NCI-H2196 (cell line): ENCODE results near the gene RDM1.

Experiments
- DNase-seq: peaks from one replicate; lab custom pipeline; 2025; ENCODE audit not compliant: unreplicated experiment; lab: John Stamatoyannopoulos, UW

RDM1 gene

GRCh38 chr17:35934760-35935159 lies 4.2 kb upstream of the RDM1 start:
- no peak for DNase-seq

- DNase-seq = no peak
Measured at GRCh38 chr17:35932586-35932985, 2.0 kb upstream of the RDM1 start.

GRCh38 chr17:35931794-35932425 lies 1.3 kb upstream of the RDM1 start:
- DNase-seq = no peak

GRCh38 chr17:35927714-35928113 lies 2.9 kb downstream of the RDM1 start:
- no peak for DNase-seq

DNA sequence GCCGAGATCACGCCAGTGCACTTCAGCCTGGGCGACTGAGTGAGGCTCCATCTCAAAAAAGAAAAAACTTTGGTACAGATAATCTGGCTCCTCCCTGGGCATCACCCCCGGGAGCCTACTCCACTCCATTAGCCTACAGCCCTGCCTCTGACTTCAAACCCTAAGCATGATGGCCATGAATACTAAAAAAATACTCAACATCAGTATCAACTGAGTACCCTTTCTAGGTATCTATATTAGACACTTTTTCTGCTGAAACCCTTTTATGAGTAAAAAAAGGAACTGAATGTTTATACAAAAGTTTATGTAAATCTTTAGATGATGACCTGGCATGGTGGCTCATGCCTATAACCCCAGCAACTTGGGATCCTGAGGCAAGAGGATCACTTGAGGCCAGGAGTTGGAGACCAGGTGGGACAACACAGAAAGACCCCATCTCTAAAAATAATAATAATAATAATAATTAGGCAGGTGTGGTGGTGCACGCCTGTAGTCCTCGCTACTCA lies 6.9 kb downstream of the RDM1 start:
- DNase-seq = no peak

DNA sequence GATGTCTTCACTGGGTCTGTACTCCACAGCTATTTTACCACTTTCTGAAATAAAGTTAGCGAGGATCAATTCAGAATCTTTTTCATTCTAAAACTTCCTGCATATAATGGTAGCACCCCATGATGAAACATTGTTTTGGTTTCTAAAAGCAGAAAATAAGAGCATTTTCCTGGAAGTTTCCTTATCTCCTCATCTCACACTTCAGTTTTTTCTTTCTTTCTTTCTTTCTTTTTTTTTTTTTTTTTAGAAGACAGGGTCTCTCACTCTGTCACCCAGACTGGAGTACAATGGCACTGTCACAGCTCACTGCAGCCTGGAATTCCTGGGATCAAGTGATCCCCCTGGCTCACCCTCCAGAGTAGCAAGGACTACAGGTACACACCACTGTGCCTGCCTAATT lies 10.3 kb downstream of the RDM1 start:
- DNase-seq = no peak

DNA sequence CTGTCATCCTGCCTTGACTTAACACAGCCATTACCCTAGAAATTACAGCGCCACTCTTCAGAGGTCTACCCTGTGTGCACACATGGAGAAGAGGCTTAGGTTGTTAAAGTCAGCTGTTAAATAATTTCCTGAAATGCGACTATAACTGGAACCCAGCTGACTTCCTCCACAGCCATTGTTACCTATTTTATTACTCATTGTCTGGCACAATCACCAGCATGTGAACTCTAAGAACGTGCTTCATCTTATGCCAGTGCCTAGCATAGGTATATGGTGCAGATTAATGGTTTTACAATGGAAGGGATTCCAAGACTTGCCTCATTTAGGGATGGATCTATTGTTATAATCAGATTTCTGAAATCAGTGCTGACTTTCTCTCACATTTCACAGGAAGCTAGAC lies 11.9 kb downstream of the RDM1 start:
- DNase-seq = no peak

- DNase-seq = no peak
Measured at GRCh38 chr17:35917519-35918213, 12.9 kb downstream of the RDM1 start.

DNA sequence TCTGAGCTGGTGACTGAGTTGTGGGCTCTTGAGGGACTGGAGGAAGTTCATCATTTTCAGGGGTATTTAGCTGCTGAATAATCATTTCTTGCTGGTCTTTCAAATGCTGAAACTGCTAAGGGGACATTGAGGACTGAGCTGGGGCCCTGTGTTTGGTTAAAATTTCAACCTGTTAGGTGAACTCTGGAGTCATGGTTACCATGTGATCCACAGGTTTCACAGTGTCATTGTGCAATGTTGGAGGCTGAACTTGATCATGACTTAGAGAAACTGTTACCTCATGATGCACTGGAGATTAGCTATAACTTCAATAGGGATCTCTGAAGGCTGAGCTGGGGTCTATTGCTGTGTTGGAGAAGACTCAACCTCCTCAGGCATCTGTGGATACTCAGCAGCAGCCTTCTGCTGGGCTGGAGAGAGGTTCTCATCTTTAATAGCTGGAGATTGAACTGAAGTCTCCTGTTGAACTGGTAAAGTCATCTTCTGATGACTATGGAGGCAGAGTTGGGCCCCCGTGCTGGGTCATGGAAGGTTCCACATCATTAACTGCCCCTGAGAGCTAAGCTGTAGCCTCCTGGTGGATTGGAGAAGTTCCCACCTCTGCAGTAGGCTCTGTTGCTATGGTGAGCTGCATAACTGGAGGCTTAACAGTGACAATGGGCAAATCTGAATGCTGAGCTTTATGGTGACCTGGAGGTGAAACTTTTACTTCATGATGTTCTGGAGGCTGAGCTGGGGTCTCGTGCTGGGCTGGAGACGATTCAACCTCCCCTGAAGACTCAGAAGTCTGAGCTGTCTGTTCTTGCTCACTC lies 15.2 kb downstream of the RDM1 start:
- no peak for DNase-seq

DNA sequence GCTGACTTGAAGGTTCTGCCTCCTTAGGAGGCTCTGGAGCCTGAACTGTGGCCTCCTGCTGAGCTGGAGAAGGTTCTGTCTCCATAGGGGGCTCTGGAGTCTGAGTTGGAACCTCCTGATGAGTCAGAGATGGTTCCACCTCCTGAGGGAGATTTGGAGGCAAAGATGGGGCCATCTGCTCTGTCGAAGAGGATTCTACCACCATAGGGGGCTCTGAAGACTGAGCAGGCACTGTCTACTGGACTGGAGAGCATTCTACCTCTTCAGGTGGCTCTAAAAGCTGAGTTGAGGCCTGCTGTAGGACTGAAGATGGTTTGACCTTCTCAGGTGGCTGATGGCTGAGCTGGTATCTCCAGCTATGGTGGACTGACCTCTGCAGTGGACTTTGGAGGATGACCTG lies 16.2 kb downstream of the RDM1 start:
- DNase-seq = no peak

DNA sequence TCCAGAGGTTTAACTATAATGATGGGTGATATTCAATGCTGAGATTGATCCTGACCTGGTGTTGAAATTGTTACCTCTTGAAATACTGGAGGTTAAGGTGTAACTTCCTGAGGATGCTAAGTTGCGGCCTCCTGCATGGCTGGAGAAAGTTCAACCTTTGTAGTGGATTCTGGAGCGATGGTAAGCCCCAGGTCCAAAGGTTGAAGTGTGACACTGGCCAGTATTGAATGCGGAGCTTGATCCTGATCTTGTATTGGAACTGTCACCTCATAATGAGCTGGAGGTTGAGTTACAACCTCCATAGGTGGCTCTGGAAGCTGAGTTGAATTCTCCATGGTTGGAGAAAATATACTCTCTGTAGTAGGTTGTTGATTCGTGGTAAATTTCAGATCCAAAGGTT lies 17.0 kb downstream of the RDM1 start:
- DNase-seq = no peak

DNA sequence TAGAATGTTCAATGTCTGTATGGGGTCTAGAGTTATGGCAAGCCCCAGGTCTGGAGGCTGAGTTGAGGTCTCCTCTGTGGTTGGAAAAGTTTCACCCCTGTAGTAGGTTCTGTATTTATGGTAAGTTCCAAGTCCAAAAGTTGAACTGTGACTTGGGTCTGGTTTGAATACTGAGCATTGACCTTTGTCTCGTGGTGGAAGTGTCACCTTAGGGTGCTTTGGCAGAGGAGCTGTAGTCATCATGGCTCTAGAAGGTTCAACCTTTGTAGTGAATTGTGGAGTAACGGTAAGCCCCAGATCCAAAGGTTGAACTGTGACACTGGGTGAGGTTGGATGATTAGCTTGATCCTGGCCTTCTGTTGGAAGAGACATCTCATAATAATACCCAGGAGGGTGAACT lies 17.6 kb downstream of the RDM1 start:
- DNase-seq = no peak

DNA sequence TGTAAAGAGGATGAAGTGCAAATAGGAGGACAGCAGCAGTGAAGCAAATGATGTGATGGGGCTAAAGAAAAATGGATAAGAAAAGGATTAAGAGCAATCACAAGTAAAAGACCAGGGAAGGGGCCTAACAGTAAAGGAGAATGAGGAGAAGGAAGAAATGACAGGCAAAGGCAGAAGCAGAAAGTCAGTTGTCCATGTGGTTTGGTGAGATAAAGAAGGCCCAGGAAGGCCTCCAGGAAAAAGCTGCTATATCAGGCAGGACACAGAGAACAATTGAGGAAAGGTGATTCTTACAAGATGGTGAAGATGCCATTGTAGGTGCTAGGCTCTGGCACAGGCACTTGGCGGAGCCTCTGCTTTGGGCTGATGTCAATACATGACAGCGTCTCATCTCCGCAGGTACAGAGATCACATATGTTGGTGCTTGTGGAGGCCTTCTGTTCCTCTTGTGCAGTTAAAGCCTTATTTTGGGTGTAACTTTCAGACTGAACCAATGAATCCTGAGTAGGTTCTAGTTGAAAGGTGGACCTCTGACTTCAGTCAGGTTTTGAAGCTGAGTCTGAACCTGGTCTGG lies 18.1 kb downstream of the RDM1 start:
- DNase-seq = no peak

DNA sequence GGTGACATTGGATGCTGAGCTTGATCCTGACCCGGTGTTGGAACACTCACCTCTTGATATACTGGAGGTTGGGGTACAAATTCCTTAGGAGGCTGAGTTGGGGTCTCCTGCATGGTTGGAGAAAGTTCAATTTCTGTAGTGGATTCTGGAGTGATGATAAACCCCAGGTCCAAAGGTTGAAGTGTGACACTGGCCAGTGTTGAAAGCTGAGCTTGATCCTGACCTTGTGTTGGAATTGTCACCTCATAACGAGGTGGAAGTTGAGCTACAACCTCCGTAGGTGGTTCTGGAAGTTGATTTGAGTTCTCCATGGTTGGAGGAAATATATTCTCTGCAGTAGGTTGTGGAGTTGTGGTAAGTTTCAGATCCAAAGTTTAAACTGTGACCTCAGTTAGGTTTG lies 21.2 kb downstream of the RDM1 start:
- no peak for DNase-seq

- no peak for DNase-seq
Measured at GRCh38 chr17:35907691-35908090, 22.9 kb downstream of the RDM1 start.

- DNase-seq = no peak
Measured at GRCh38 chr17:35906926-35907637, 23.5 kb downstream of the RDM1 start.

DNA sequence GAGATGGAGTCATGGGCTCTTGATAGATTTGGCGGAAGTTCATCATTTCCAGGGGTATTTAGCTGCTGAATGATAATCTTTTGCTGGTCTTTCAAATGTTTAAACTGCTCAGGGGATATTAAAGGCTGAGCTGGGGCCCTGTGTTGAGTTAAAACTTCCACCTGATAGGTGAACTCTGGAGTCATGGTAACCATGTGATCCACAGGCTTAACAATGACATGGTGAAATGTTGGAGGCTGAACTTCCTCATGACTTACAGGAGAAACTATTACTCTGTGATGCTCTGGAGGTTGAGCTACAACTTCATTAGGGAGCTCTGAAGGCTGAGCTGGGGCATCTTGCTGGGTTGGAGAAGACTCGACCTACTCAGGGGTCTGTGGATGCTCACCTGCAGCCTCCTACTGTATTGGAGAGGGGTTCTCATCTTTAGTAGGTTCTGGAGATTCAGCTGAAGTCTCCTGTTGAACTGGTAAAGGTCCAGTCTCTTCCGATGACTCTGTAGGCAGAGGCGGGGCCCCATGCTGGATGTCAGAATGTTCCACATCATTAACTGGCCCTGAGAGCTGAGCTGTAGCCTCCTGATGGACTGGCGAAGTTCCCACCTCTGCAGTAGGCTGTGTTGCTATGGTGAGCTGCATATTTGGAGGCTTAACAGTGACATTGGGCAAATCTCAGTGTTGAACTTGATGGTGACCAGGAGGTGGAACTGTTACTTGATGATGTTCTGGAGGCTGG lies 24.2 kb downstream of the RDM1 start:
- no peak for DNase-seq

- DNase-seq = no peak
Measured at GRCh38 chr17:35903451-35903850, 27.1 kb downstream of the RDM1 start.

- DNase-seq = no peak
Measured at GRCh38 chr17:35901631-35902175, 28.9 kb downstream of the RDM1 start.
